ENCODE measurements around the gene MS4A10. TPM values are rescaled to one million over a fixed set of nuclear protein-coding genes. Genes with fewer than 3 reads are reported as not detected.

Gene MS4A10
- total and polyA plus RNA-seq, 9 of the 15 experiments (the other 6 are each of a cell fraction or from before 2014, with no cell fraction given), result not detected

- TF ChIP-seq MLX (CRISPR knock-in tag; conservative IDR thresholded peaks at IDR 0.05), result no peak
- TF ChIP-seq SMARCC2 (IDR thresholded peaks at IDR 0.05; ENCODE audit: low read depth), result no peak
- no peak for TF ChIP-seq XRCC3 (IDR thresholded peaks at IDR 0.05)
- TF ChIP-seq ZKSCAN8 (CRISPR knock-in tag; IDR thresholded peaks at IDR 0.05), result no peak
- TF ChIP-seq ZBTB11 (CRISPR knock-in tag; IDR thresholded peaks at IDR 0.05), result no peak
- no peak for TF ChIP-seq SUPT5H (IDR thresholded peaks at IDR 0.05)
- no peak for TF ChIP-seq NCOA2 (IDR thresholded peaks at IDR 0.05; ENCODE audit: partially characterized antibody in 2 of 2)
- no peak for TF ChIP-seq ZNF778 (CRISPR knock-in tag; IDR thresholded peaks at IDR 0.05)
- TF ChIP-seq SOX6 (IDR thresholded peaks at IDR 0.05), result no peak
Measured at GRCh38 chr11:60776167-60776566, 9.0 kb upstream of the MS4A10 start (continued).
